ENCODE measurements around the gene TGFBR1. TPM values are rescaled to one million over a fixed set of nuclear protein-coding genes. Genes with fewer than 3 reads are reported as not detected.
"Not testable (repeated sequence)": the region's sequence is repeated elsewhere in the genome, so short reads cannot be mapped to it uniquely, and the experiment has no call there.

The TGFBR1 gene
- polyA plus RNA-seq, 1 of the 3 experiments (the other 2 are of a cell fraction): 15.3 TPM

DNA sequence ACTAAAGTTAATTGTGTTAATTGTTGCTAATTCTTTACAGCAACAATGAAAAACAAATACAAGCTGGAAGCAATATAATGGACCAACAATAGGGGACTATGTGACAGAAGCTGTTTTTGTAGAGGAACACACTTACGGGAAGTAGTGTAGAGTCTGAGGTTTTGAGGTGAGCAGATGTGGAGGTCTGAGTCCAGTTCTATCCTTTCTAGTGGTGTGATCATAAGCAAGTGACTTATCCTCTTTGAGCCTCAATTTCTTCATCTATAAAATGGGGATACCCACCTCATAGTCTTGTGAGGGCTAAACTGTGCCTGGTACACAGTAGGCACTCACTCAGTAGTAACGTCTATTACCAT lies 88.5 kb downstream of the TGFBR1 start:
- no peak overlapping the region for H2AFZ ChIP-seq (ENCODE audit: low read depth)
- H3K4me2 ChIP-seq: no peak overlapping the region
- ChIA-PET POLR2A (no interaction called here), CTCF (interaction anchor here (0.7 to 2.5 kb wide), 2 partner anchors 9 to 11 kb away, joined by 3 to 12 read pairs; no protein-coding TSS in a partner anchor)
- no peaks in the 10 kb centered on the region for H3K9me2 ChIP-seq
- no peak overlapping the region for H3K27ac ChIP-seq (ENCODE audit: low read depth in 2 of 2, low read length in 1 of 2)
- no peaks in the 10 kb centered on the region for H3K27me3 ChIP-seq (ENCODE audit: insufficient read depth)
- H3K9me3 ChIP-seq: no peaks in the 10 kb centered on the region
- H3K4me1 ChIP-seq (ENCODE audit: control insufficient read depth in 1 of 2, insufficient read depth in 2 of 2, low read depth in 1 of 2, low read length in 1 of 2): no peaks in the 10 kb centered on the region; a peak in 1 of 4 replicates
- no peaks in the 10 kb centered on the region for H3K36me3 ChIP-seq (replicated peaks in 1 of 2; ENCODE audit: control insufficient read depth in 1 of 2, insufficient read depth in 2 of 2, low read length in 1 of 2)
- no peak overlapping the region for H3K9ac ChIP-seq
- H3K4me3 ChIP-seq (ENCODE audit: low read depth in 2 of 2, low read length in 1 of 2): no peak overlapping the region
- no peak for DNase-seq
- TF ChIP-seq REST (IDR thresholded peaks at IDR 0.05; ENCODE audit: low read depth, low read length): no peak
- no peak for TF ChIP-seq JUND (IDR thresholded peaks at IDR 0.05)
- TF ChIP-seq, protein P1, sequence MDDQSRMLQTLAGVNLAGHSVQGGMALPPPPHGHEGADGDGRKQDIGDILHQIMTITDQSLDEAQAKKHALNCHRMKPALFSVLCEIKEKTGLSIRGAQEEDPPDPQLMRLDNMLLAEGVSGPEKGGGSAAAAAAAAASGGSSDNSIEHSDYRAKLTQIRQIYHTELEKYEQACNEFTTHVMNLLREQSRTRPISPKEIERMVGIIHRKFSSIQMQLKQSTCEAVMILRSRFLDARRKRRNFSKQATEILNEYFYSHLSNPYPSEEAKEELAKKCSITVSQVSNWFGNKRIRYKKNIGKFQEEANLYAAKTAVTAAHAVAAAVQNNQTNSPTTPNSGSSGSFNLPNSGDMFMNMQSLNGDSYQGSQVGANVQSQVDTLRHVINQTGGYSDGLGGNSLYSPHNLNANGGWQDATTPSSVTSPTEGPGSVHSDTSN (IDR thresholded peaks at IDR 0.05): no peak
- TF ChIP-seq, protein P2, sequence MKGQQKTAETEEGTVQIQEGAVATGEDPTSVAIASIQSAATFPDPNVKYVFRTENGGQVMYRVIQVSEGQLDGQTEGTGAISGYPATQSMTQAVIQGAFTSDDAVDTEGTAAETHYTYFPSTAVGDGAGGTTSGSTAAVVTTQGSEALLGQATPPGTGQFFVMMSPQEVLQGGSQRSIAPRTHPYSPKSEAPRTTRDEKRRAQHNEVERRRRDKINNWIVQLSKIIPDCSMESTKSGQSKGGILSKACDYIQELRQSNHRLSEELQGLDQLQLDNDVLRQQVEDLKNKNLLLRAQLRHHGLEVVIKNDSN (IDR thresholded peaks at IDR 0.05; ENCODE audit: borderline replicate concordance, low read depth): no peak
- TF ChIP-seq TAF1 (IDR thresholded peaks at IDR 0.05; ENCODE audit: borderline replicate concordance, low read depth, low read length): no peak
- no peak for TF ChIP-seq TCF12 (IDR thresholded peaks at IDR 0.05)
- TF ChIP-seq NFIC (IDR thresholded peaks at IDR 0.05; ENCODE audit: borderline replicate concordance): no peak
- no peak for TF ChIP-seq EZH2phosphoT487 (IDR thresholded peaks at IDR 0.05; ENCODE audit: borderline replicate concordance, low read depth)
- no peak for TF ChIP-seq NRF1 (IDR thresholded peaks at IDR 0.05; ENCODE audit: low read depth, low read length)
- no peak for TF ChIP-seq CHD2 (IDR thresholded peaks at IDR 0.05; ENCODE audit: low read length, partially characterized antibody)
- H3F3A ChIP-seq (replicated peaks; ENCODE audit: insufficient read depth): no peaks in the 10 kb centered on the region
- 65% methylated on average over 2 of the region's 2 CpGs for WGBS (ENCODE audit: low lambda C conversion rate)
- H4K20me1 ChIP-seq (ENCODE audit: insufficient read depth): no peaks in the 10 kb centered on the region
- H3K79me2 ChIP-seq (ENCODE audit: insufficient read depth): no peaks in the 10 kb centered on the region

DNA sequence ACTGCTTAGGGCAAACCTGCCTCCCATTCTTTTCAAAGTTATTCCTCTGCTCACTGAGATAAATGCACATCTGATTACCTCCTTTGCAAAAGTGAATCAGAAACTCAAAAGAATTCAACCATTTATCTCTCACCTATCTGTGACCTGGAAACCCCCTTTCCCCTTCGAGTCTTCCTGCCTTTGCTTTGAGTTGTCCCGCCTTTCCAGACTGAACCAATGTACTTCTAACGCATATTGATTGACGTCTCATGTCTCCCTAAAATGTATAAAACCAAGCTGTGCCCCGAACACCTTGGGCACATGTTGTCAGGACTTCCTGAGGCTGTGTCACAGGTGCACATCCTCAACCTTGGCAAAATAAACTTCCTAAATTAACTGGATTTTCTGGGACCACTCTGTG lies 91.6 kb downstream of the TGFBR1 start:
- H4K20me1 ChIP-seq (ENCODE audit: insufficient read depth); H3K9me2 ChIP-seq; H3K79me2 ChIP-seq (ENCODE audit: insufficient read depth); H3F3A ChIP-seq (replicated peaks; ENCODE audit: insufficient read depth); H3K27me3 ChIP-seq (ENCODE audit: insufficient read depth); POLR2A ChIA-PET; H3K4me1 ChIP-seq (ENCODE audit: control insufficient read depth in 1 of 2, insufficient read depth in 2 of 2, low read depth in 1 of 2, low read length in 1 of 2); H2AFZ ChIP-seq (ENCODE audit: low read depth); H3K9me3 ChIP-seq; H3K36me3 ChIP-seq (replicated peaks in 1 of 2; ENCODE audit: control insufficient read depth in 1 of 2, insufficient read depth in 2 of 2, low read length in 1 of 2); H3K27ac ChIP-seq (ENCODE audit: low read depth in 2 of 2, low read length in 1 of 2); H3K4me2 ChIP-seq; H3K9ac ChIP-seq; H3K4me3 ChIP-seq (ENCODE audit: low read depth in 2 of 2, low read length in 1 of 2); DNase-seq: not testable (repeated sequence)
- CTCF ChIA-PET: interaction anchor here (1.0 to 3.1 kb wide), 3 partner anchors 11 to 1128 kb away, joined by 3 to 24 read pairs (median 3); no protein-coding TSS in a partner anchor
- 65% methylated on average over 5 of the region's 5 CpGs for WGBS (ENCODE audit: low lambda C conversion rate)
